Right lobe of liver (tissue), 4 donors: ENCODE results near the gene USP17L26.
"Not testable (repeated sequence)": the region's sequence is repeated elsewhere in the genome, so short reads cannot be mapped to it uniquely, and the experiment has no call there.

ENCODE experiments used
- CTCF ChIP-seq, 4 donors: fragments of 200-600 bp in 3 of 4; fragments of 450-650 bp in 1 of 4; IDR thresholded peaks; one replicate each; pipeline versions ENCODE4 v1.5.1 to v1.8.0; 2016 to 2022; ENCODE audit warnings: antibody characterized with exemption in 4 of 4, mild to moderate bottlenecking in 2 of 4
- POLR2A ChIP-seq: fragments of 450-650 bp; IDR thresholded peaks from one replicate; pipeline ENCODE4 v1.6.1; 2017; ENCODE audit warnings: antibody characterized with exemption, mild to moderate bottlenecking
- donor health status: DM: no; HTN: no; CAD: no.
- donor health status: DM: no; HTN: no; CAD: no.
- donor health status: DM: no; HTN: yes; CAD: no.

- TF ChIP-seq CTCF (IDR thresholded peaks at IDR 0.05); POLR2A: not testable (repeated sequence)
These were observed 4.8 kb upstream of the USP17L26 start, which contains the start of gene USP17L25 for GRCh38 chr4:9329611-9330010.
